ENCODE results near the gene STIP1. TPM values are rescaled to one million over a fixed set of nuclear protein-coding genes. Genes with fewer than 3 reads are reported as not detected.

Gene STIP1
- total RNA-seq, 2 donors from 2014 or later = 230 to 257 TPM

DNA sequence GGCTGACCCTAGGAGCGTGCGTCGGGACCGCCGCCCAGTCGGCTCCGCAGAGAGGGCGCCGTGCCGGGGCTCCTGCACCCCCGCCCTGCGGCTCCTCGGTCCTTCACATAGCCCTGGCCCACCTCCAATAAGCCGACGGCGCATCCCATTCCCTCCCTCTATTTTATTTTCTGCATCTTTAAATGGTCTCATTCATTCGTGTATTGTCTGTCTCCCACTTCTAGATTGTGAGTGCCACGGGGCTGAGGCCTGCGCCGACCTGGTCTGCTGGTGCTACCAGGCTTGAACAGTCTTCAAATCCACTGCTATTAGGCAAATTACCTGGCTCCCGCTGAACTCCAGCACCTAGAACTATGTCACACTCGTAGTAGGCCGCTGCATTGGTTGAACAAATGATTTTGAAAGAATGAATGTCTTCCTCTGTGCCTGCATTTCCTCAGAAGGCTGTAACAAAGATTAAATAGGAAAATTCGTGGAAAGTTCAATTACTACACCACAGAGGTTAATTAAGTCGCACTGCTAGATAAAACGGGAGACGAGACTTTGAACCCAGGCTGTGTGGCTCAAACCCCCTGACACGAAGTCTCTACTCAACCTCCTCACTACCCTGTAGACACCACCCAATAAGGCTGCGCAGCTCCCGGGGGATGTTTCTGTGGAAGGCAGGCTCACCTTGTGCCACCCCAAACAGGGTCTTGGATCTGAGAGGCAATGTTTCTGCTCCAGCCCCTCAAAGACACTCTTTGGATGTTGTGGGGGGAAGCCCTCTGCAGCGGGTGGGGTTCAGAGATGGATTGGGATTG is 62.0 kb downstream of the STIP1 start:
- Mint-ChIP-seq H3K27ac (peak overlapping the region; percentile 88), H3K27me3 (ENCODE audit: insufficient read depth) (no peaks in the 10 kb centered on the region), H3K36me3 (ENCODE audit: low read depth) (peaks cover 13% of the 10 kb centered on the region), H3K4me1 (peaks cover 24% of the 10 kb centered on the region), H3K9me3 (no peaks in the 10 kb centered on the region), H3K4me3 (peak overlapping the region; percentile 86)
- Histone ChIP-seq H3K4me1 (ENCODE audit: control insufficient read depth, insufficient read depth, low read length) (peaks cover 15% of the 10 kb centered on the region), H3K27me3 (ENCODE audit: control insufficient read depth, insufficient read depth, low read length, poor library complexity, severe bottlenecking) (no peaks in the 10 kb centered on the region), H3K9me3 (ENCODE audit: control insufficient read depth, low read length) (no peaks in the 10 kb centered on the region), H3K27ac (ENCODE audit: low read depth, low read length) (no peak overlapping the region), H3K9ac (ENCODE audit: extremely low read depth, low read length, poor library complexity, severe bottlenecking) (no peak overlapping the region), H3K36me3 (ENCODE audit: control insufficient read depth, insufficient read depth, low read length) (peaks cover 16% of the 10 kb centered on the region), H3K4me3 (ENCODE audit: low read length) (peak overlapping the region; percentile 97)
- TF ChIP-seq, protein P1, sequence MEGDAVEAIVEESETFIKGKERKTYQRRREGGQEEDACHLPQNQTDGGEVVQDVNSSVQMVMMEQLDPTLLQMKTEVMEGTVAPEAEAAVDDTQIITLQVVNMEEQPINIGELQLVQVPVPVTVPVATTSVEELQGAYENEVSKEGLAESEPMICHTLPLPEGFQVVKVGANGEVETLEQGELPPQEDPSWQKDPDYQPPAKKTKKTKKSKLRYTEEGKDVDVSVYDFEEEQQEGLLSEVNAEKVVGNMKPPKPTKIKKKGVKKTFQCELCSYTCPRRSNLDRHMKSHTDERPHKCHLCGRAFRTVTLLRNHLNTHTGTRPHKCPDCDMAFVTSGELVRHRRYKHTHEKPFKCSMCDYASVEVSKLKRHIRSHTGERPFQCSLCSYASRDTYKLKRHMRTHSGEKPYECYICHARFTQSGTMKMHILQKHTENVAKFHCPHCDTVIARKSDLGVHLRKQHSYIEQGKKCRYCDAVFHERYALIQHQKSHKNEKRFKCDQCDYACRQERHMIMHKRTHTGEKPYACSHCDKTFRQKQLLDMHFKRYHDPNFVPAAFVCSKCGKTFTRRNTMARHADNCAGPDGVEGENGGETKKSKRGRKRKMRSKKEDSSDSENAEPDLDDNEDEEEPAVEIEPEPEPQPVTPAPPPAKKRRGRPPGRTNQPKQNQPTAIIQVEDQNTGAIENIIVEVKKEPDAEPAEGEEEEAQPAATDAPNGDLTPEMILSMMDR (conservative IDR thresholded peaks at IDR 0.05) = no peak
- no peak for DNase-seq
- WGBS, 2 experiments (ENCODE audit: insufficient coverage in 1 of 2, insufficient read length in 1 of 2) = 37 to 45% methylated on average over 23 to 31 of the region's 31 CpGs

DNA sequence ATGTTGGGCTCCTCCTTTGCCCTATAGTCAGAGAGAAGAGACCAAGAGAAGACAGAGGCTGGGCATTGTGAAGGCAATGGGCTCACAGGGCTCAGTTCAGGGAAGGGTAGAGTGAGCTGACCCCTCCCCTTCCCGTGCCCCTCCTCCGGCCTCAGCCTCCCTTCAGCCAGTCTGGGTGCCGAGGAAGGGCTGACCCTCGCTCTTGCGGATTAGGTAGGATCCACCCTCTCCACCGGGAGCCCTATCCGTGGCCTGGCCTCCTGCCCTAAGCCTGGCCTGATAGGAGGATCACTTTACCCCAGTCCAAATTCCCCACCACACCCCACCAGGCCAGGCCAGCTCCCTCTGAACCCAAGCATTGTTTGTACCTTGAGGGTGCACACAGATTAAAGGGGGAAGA is 62.6 kb downstream of the STIP1 start:
- Histone ChIP-seq H3K4me1 (ENCODE audit: control insufficient read depth, insufficient read depth, low read length) (peaks cover 15% of the 10 kb centered on the region), H3K27me3 (ENCODE audit: control insufficient read depth, insufficient read depth, low read length, poor library complexity, severe bottlenecking) (no peaks in the 10 kb centered on the region), H3K27ac (ENCODE audit: low read depth, low read length) (no peak overlapping the region), H3K36me3 (ENCODE audit: control insufficient read depth, insufficient read depth, low read length) (peaks cover 15% of the 10 kb centered on the region), H3K9ac (ENCODE audit: extremely low read depth, low read length, poor library complexity, severe bottlenecking) (no peak overlapping the region), H3K9me3 (ENCODE audit: control insufficient read depth, low read length) (no peaks in the 10 kb centered on the region), H3K4me3 (ENCODE audit: low read length) (peak overlapping the region; percentile 97)
- peaks cover 7% of the 10 kb centered on the region for H3K36me3 Mint-ChIP-seq (ENCODE audit: low read depth)
- H3K27ac Mint-ChIP-seq = peak overlapping the region; percentile 88
- no peaks in the 10 kb centered on the region for H3K27me3 Mint-ChIP-seq (ENCODE audit: insufficient read depth)
- H3K9me3 Mint-ChIP-seq = no peaks in the 10 kb centered on the region
- 49 to 93% methylated on average over 2 to 7 of the region's 7 CpGs for WGBS, 2 experiments (ENCODE audit: insufficient coverage in 1 of 2, insufficient read length in 1 of 2)
- H3K4me3 Mint-ChIP-seq = peak overlapping the region; percentile 86
- DNase-seq = peak; percentile 89
- peaks cover 25% of the 10 kb centered on the region for H3K4me1 Mint-ChIP-seq
- TF ChIP-seq, protein P1 (conservative IDR thresholded peaks at IDR 0.05) = no peak

DNA sequence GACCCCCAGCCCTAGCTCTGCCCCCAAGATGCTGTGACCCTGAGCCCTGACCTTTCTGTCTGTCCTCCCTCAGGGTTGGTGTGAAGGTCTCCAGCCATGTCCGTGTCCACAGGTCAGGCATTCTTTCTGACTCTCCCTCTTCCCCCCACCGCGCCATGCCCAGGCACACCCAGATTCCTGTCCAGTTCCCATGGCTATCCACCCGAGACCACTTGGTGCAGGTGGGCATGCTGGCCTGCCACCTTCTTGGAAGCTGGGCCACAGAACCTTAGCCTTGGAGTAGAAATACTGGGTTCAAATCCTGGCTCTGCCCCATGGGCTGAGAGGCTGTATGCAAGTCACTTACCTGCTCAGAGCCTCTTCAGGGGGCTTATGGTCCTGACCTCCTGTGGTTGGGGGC is 63.1 kb downstream of the STIP1 start:
- H3K4me3 Mint-ChIP-seq = no peak overlapping the region
- TF ChIP-seq, protein P1 (conservative IDR thresholded peaks at IDR 0.05) = no peak
- 91 to 100% methylated on average over 4 of the region's 4 CpGs for WGBS, 2 experiments (ENCODE audit: insufficient coverage in 1 of 2, insufficient read length in 1 of 2)
- Histone ChIP-seq H3K4me3 (ENCODE audit: low read length) (no peak overlapping the region), H3K4me1 (ENCODE audit: control insufficient read depth, insufficient read depth, low read length) (peaks cover 15% of the 10 kb centered on the region), H3K9ac (ENCODE audit: extremely low read depth, low read length, poor library complexity, severe bottlenecking) (no peak overlapping the region), H3K9me3 (ENCODE audit: control insufficient read depth, low read length) (no peaks in the 10 kb centered on the region), H3K27ac (ENCODE audit: low read depth, low read length) (no peak overlapping the region), H3K27me3 (ENCODE audit: control insufficient read depth, insufficient read depth, low read length, poor library complexity, severe bottlenecking) (no peaks in the 10 kb centered on the region), H3K36me3 (ENCODE audit: control insufficient read depth, insufficient read depth, low read length) (peaks cover 11% of the 10 kb centered on the region)
- no peaks in the 10 kb centered on the region for H3K9me3 Mint-ChIP-seq
- no peak for DNase-seq
- H3K27me3 Mint-ChIP-seq (ENCODE audit: insufficient read depth) = no peaks in the 10 kb centered on the region
- peak overlapping the region; percentile 76 for H3K27ac Mint-ChIP-seq
- H3K4me1 Mint-ChIP-seq = peaks cover 29% of the 10 kb centered on the region
- peaks cover 6% of the 10 kb centered on the region for H3K36me3 Mint-ChIP-seq (ENCODE audit: low read depth)

Measured in endodermal cell (in vitro differentiated cells).